ENCODE measurements around the gene OR2C1. TPM values are rescaled to one million over a fixed set of nuclear protein-coding genes. Genes with fewer than 3 reads are reported as not detected.

Gene OR2C1
- total RNA-seq, result not detected

DNA sequence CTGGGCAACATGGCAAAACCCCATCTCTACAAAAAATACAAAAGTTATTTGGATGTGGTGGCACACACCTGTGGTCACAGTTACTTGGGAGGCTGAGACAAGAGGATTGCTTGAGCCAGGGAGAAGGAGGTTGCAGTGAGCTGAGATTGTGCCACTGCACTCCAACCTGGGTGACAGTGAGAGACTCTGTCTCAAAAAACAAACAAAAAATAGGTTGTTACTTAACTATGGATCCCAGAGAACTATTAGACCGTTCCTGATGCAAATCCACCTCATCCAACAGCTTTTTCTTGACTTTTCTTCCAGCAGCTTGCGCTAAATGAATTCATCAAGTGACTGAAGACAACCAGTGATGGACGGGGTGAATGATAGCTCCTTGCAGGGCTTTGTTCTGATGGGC, at the start of gene OR2C1:
Gene OR2C1 (plus strand): TSS at position 301 of the 400 bp plus-strand sequence. CDS start 52 bp downstream, at position 353.
- TF ChIP-seq EP300 (IDR thresholded peaks at IDR 0.05), result no peak
- TF ChIP-seq POLR2A (IDR thresholded peaks at IDR 0.05; ENCODE audit: low read depth), result no peak
- TF ChIP-seq, protein P1, sequence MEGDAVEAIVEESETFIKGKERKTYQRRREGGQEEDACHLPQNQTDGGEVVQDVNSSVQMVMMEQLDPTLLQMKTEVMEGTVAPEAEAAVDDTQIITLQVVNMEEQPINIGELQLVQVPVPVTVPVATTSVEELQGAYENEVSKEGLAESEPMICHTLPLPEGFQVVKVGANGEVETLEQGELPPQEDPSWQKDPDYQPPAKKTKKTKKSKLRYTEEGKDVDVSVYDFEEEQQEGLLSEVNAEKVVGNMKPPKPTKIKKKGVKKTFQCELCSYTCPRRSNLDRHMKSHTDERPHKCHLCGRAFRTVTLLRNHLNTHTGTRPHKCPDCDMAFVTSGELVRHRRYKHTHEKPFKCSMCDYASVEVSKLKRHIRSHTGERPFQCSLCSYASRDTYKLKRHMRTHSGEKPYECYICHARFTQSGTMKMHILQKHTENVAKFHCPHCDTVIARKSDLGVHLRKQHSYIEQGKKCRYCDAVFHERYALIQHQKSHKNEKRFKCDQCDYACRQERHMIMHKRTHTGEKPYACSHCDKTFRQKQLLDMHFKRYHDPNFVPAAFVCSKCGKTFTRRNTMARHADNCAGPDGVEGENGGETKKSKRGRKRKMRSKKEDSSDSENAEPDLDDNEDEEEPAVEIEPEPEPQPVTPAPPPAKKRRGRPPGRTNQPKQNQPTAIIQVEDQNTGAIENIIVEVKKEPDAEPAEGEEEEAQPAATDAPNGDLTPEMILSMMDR (IDR thresholded peaks at IDR 0.05), result no peak
- no peak for TF ChIP-seq POLR2AphosphoS5 (IDR thresholded peaks at IDR 0.05)
- Histone ChIP-seq H3K4me1 (no peaks in the 10 kb centered on the region), H3K27me3 (peaks cover 0 to 8% (median 0%) of the 10 kb centered on the region in 4 donors), H3K4me3 (no peak within 1 kb of the TSS), H3K36me3 (no peaks in the 10 kb centered on the region), H3K27ac (replicated peaks in 1 of 4) (no peak within 1 kb of the TSS), H3K9me3 (no peaks in the 10 kb centered on the region)
- no peak for DNase-seq (ENCODE audit: extremely low spot score)
- 57% methylated on average over 3 of the region's 3 CpGs for WGBS
- intact Hi-C loops (cut with DNase I), result no loop called here

DNA sequence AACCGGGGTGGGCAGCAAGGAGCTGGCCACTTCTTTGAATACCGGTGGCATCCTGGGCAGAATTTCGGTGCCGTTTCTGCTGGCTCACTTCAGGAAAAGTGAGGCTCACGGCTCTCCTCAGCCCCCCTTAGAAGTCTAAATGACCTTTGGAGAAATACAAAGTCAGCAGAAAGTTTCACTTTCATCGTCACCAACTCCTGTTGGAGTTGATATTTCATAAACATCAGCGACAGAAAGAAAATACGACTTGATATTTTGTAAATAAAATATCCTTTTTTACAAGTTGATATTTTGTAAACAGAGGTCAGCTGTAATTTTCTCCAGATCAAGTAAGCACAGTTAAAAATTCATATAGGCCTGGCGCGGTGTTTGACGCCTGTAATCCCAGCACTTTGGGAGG, 49.6 kb upstream of the OR2C1 start:
- TF ChIP-seq EP300 (IDR thresholded peaks at IDR 0.05), result no peak
- TF ChIP-seq POLR2AphosphoS5 (IDR thresholded peaks at IDR 0.05), result no peak
- TF ChIP-seq POLR2A (IDR thresholded peaks at IDR 0.05; ENCODE audit: low read depth), result no peak
- TF ChIP-seq, protein P1 (IDR thresholded peaks at IDR 0.05), result no peak
- WGBS, result 68% methylated on average over 11 of the region's 11 CpGs
- peaks cover 12 to 58% (median 35%) of the 10 kb centered on the region in 4 donors for H3K36me3 ChIP-seq
- intact Hi-C loops (cut with DNase I), result no loop called here
- peaks cover 17 to 26% (median 20%) of the 10 kb centered on the region in 4 donors for H3K4me1 ChIP-seq
- peaks cover 0 to 87% (median 64%) of the 10 kb centered on the region in 4 donors for H3K9me3 ChIP-seq
- H3K4me3 ChIP-seq, result peak overlapping the region; percentile 59 to 96 (median 74)
- no peak for DNase-seq (ENCODE audit: extremely low spot score)
- peak overlapping the region; percentile 86 to 94 (median 90) for H3K27ac ChIP-seq (replicated peaks in 1 of 4)
- H3K27me3 ChIP-seq, result no peaks in the 10 kb centered on the region

DNA sequence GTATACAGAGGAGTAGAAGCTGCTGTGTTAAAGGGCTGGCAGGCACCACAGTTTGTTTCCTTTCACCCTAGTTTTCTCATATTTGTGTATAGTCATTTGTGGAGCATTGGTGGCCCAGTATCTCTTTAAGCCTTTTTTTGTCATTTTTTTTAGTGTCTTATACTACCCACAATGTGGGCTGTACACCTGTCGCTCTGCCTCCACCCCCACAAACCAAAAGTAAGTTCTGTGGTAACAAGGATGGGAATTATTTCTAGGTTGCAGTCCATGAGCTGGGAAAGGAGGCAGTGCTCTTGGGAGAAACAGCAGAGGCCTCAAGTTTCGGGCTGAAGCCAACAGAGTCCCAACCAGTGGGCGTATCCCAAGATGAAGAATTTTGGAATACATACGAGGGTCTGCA, 44.2 kb upstream of the OR2C1 start:
- Histone ChIP-seq H3K9me3 (peaks cover 6 to 100% (median 96%) of the 10 kb centered on the region in 4 donors), H3K27me3 (no peaks in the 10 kb centered on the region), H3K27ac (replicated peaks in 1 of 4) (no peak overlapping the region), H3K4me3 (no peak overlapping the region), H3K4me1 (peaks cover under 1 to 8% (median 2%) of the 10 kb centered on the region in 4 donors), H3K36me3 (peaks cover 34 to 78% (median 61%) of the 10 kb centered on the region in 4 donors)
- TF ChIP-seq, protein P1 (IDR thresholded peaks at IDR 0.05), result no peak
- TF ChIP-seq POLR2A (IDR thresholded peaks at IDR 0.05; ENCODE audit: low read depth) (no peak), EP300 (IDR thresholded peaks at IDR 0.05) (no peak), POLR2AphosphoS5 (IDR thresholded peaks at IDR 0.05) (no peak)
- intact Hi-C loops (cut with DNase I), result loop anchor here (10.0 kb wide), 1 partner anchor 87 kb away; no protein-coding TSS in a partner anchor
- 96% methylated on average over 4 of the region's 4 CpGs for WGBS
- DNase-seq (ENCODE audit: extremely low spot score), result no peak

DNA sequence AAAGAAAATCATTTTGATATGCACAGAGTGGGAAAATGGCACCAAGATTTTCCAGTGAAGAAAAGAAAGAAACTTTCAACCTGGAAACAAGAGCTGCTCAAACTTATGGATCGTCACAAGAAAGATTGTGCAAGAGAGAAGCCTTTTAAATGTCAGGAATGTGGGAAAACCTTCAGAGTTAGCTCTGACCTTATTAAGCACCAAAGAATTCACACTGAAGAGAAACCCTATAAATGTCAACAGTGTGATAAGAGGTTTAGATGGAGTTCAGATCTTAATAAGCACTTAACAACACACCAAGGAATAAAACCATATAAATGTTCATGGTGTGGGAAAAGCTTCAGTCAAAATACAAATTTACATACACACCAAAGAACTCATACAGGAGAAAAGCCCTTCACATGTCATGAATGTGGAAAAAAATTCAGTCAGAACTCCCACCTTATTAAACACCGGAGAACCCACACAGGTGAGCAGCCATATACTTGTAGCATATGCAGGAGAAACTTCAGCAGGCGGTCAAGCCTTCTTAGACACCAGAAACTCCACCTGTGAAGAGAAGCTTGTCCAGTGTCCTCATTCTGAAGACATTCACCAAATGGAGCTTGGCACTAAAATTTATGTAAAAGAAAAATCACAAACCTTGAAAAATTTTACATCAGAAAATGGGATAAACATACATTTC, 38.2 kb upstream of the OR2C1 start:
- no peak overlapping the region for H3K4me3 ChIP-seq
- peaks cover 42 to 64% (median 57%) of the 10 kb centered on the region in 4 donors for H3K36me3 ChIP-seq
- peaks cover 24 to 100% (median 98%) of the 10 kb centered on the region in 4 donors for H3K9me3 ChIP-seq

More for the DNA sequence above, 38.2 kb upstream of the OR2C1 start:
- Histone ChIP-seq H3K27ac (replicated peaks in 1 of 4) (no peak overlapping the region), H3K4me1 (no peaks in the 10 kb centered on the region), H3K27me3 (no peaks in the 10 kb centered on the region)
- intact Hi-C loops (cut with DNase I), result loop anchor here (10.0 kb wide), 1 partner anchor 93 kb away; no protein-coding TSS in a partner anchor
- WGBS, result 98% methylated on average over 3 of the region's 3 CpGs
- no peak for DNase-seq (ENCODE audit: extremely low spot score)
- TF ChIP-seq POLR2A (IDR thresholded peaks at IDR 0.05; ENCODE audit: low read depth) (no peak), EP300 (IDR thresholded peaks at IDR 0.05) (no peak), POLR2AphosphoS5 (IDR thresholded peaks at IDR 0.05) (no peak)
- TF ChIP-seq, protein P1 (IDR thresholded peaks at IDR 0.05), result no peak
